SHP77 treated with DMSO at 0.1 percent for 48 hours (cell line): ENCODE data around the gene CARS2.
A peak's percentile ranks its signal among the peaks of the same experiment; 100 is the strongest.
"Not testable (repeated sequence)": the region's sequence is repeated elsewhere in the genome, so short reads cannot be mapped to it uniquely, and the experiment has no call there.

ENCODE experiments used
- DNase-seq: peaks from one replicate; lab custom pipeline; 2025; lab: John Stamatoyannopoulos, UW

Gene CARS2

DNA sequence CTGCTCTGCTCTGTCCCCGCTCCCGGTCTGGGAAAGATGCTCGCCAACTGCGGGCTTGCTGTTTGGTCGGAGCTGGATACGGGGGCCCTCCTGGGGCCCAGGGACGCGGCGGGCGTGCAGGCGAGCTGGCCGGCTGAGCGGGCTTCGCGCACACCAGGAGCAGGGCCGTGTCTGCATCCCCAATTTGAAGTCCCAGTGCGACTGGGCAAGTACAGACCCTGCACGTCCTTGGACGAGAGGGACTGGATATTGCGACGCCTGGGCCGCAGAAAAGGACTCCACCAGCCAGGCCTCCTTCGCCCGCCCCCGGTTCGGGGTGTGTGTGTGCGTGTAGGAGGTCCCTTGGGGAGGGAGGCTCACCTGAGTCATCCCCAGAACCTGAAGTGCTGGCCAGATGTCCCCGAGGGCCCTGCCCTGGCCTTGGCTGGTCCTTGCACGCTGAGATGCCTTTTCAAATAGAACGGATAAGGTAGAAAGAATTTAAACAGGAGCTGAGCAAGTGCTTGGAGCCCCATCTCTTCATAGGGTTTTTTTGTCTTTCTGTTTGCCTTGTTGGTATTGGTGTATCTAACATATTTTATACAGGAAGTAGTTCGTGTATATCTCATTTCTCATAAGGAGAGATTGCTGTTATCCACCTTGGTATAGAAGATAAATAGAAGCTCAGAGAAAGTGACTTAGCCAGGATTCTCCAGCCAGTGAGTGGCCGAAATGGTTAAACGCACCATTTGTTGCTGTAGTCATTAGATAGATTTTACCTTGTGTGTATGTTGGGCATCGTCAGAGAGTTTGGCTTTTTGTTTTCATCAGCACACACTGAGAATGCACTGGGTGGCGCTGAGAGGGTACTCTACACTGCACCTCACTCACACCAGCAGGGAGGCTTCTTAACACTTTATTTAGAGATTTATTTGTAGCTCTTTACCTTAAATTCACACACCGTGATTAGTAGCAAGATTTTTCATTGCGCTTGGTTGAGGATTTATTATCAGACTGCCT, 89.5 kb downstream of the CARS2 start:
- no peak for DNase-seq

DNA sequence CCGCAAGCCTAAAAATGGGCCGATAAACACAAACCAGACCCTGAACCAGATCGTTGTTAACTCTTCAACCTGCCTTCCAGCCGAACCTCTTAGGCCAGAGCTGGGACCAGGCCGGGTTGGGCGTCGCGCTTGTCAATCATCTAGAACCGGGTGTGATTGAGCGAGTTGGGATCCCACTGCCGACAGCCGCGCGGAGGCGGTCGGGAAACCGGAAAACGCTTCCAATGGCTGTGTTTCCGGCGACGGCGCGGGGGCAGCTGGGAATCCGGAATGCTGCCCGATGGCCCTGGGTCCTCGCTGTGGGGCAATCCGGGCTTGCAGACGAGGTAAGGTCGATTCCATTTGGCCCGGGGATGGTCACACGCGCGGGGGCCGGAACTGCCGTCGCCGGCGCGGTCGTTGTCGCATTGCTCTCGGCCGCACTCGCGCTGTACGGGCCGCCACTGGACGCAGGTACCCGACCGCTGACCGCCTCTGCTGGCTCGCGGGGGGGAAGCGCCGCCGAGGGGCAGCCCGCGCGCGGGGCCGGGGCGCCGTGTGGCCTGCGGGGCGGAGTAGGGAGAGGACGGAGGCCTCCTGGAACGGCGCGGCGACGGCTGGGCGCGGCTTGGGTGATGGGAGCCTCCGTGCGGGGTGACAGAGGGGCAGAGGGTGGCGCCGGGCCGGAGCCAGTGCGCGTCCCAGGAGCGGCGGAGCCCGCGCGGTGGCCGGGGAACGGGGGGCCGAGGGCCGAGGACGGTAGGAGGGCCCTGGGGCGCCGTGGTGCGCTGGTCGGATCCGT, 90.4 kb downstream of the CARS2 start, which contains the start of gene NAXD:
Gene NAXD, plus strand, starts transcription at position 224 of the 781 bp plus-strand sequence. Its CDS starts 57 bp downstream, at position 281.
- DNase-seq, result peak; percentile 96

DNA sequence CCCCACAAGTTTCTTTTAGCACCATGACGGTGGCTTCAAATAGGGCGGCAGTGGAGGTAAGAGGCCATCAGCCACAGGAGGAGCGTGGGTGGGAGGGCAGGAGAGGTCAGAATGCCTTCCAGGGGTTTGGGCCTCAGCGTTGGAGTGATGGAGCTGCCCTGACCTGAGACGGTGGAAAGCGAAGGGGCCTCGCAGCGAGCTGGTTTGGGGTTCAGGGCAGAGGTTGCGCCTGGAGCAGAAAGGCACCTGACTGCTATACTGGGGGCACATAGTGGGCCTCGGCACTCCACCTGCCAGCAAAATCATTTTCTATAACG, 91.0 kb downstream of the CARS2 start:
- DNase-seq, result no peak

DNA sequence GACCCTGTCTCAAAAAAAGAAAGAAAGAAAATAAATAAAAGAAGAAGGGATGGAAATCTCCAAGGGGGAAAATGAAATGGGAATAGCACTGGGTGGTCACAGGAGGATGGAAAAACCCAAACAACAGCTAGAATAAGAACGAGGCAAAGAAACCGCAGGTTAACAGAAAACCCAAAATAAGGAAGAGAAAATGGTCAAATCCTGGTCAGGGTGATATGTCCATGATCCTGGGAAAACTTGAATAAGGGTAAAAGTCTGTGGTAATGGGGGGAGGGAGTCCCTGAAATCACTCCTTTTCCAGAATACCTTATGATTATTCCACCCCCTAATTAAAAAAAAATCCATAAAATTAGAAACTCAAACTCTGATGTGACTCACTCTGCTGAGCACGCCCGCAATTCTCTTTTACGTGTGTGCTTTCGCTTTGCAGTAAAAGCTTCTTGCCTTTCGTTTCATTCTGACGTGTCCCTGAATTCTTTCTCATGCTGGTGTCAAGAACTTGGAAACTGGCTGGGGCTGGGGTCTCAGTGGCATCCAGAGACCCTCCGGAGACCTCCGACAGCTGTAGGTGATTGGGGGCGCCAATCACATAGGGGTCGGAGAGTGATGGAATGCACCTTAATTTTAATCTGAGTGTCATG, 94.8 kb downstream of the CARS2 start:
- DNase-seq, result no peak

DNA sequence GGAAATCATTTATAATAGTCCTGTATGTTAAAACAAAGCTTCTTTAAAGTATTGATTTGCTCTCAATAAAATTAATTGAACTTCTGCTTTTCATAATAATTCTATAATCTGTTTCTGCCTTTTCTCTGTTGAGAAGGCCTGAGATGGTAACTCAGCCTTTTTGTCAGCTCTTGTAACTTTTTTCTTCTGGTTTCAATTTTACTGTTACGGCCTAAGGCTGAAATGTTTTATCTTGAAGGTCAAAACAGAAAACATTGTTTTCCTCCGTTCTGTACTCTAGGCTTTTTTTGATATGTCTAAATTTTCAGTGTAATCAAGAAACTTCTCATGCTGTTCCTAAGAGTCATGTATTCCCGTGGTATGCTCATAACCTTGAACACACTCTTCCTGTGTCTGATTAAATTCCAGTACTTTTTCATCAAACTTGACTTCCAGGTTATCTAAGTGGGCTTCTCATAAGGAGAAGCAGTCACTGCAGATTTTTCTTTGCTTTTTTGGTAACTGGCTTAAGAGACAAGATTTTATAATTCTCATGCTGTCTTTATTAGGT, 98.2 kb downstream of the CARS2 start:
- no peak for DNase-seq

DNA sequence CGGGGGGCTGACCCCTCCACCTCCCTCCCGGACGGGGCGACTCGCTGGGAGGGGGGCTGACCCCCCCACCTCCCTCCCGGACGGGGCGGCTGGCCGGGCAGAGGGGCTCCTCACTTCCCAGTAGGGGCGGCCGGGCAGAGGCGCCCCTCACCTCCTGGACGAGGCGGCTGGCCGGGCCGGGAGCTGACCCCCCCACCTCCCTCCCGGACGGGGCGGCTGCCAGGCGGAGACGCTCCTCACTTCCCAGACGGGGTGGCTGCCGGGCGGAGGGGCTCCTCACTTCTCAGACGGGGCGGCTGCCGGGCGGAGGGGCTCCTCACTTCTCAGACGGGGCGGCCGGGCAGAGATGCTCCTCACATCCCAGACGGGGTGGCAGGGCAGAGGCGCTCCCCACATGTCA, 99.6 kb downstream of the CARS2 start:
- not testable (repeated sequence) for DNase-seq

DNA sequence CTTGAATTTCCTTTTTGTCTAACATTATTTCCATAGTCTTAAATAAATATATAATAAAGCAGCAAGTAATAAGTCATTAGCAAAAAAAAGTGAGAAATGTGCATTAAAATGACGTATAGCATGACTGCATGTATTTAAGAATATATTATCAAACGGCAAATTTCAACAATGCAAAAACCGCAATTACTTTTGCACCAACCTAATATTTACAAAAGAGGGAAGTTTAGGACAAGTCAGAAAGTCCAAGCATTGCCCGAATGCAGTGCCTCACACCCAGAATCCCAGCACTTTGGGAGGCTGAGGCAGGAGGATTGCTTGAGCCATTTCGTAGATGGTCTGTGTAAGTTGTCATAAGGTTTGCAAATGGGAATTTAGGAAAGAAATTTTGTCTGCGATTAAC, 100.8 kb downstream of the CARS2 start:
- no peak for DNase-seq

DNA sequence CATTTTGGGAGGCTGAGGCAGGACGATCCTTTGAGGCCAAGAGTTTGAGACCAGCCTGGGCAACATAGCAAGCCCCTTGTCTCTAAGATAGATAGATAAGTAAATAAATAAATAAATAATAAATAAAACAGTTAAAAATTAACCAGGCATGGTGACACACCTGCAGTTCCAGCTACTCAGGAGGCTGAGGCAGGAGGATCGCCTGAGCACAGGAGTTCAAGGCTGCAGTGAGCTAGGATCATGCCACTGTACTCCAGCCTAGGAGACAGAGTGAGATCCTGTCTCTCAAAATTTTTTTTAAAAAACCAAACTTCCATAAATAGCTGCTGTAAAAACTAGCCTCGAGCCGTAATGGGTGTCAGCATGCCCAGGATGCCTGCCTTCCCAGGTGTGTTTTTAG, 104.9 kb downstream of the CARS2 start:
- no peak for DNase-seq

DNA sequence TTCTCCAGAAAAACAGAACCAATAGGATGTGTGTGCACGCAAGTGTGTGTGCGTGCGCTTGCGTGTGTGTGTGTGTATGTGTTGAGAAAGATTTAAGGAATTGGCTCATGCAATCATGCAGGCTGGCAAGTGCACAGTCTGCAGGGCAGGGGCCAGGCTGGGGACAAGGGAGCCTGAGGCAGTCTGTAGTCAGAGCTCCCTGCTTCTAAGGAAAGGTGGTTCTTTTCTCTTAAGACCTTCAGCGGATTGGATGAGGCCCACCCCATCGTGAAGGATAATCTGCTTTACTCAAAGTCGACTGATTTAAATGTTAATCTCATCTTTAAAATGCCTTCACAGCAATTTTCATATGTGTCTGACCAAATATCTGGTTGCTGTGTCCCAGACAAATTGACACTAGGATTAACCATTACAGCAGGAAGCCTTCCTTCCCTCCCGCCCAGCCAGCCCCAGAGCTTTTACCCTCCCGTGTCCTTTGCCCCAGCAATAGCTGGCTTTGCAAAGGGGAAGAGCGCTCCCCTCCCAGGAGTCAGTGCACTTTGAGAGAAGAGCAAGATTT, 105.6 kb downstream of the CARS2 start:
- no peak for DNase-seq

DNA sequence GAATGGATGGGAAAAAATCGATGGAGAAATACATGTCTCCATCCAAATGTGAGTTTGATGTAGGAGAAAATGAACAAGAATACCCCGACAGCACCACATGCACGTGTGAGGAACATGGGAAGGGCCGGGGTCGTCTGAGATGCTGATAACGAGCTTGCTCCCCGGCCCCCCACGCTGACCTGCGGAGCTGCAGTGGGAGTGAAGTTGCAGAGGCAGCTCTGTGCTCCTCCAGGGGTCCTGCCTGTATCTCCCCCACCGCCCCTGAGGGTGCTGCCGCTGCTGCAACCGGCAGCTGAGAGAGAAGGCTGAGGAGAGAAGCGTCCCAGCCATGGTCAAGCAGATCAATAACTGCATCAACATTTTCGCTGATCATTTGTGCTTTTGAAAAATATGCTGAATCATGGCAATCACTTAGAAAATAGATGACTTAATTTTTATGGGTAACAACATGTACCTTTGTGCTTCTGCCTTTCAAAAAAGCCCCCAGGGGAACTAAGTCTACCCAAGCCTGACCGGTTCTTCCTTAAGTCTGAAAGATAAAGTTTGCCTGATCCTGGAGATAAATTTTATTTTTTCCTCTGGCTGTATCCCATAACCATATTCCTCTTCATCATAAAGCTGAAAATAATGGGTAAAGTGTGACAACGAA, 108.8 kb downstream of the CARS2 start:
- no peak for DNase-seq

DNA sequence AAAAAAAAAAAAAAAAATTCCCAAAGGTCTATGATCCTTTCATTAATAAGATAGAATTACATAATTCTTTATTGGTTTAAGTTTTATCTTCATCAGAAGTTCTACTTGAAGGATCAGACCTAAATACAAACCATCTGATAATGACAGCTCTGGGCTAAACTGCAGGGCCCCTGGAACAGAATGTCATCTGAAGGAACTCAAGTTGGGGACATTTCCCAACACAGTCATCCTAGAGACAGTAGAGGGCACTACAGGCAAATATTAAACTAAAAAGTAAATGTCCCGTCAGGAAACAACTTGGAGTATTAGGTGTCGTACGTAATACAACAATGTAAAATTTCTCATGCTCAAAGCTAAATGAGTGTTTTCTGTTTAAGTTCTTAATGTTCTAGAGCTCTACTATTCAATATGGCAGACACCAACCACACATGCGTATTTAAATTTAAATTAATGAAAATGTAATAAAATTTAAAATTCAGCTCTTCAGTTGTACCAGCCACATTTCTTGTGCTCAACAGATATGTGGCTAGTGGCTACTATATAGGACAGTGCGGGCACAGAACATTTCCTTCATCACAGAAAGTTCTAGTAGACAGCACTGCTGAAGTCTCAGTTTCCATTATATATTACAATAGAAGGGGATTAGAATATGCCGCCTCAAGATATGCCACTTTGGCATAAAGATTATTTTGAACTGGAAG, 112.3 kb downstream of the CARS2 start:
- DNase-seq, result peak; percentile 43

DNA sequence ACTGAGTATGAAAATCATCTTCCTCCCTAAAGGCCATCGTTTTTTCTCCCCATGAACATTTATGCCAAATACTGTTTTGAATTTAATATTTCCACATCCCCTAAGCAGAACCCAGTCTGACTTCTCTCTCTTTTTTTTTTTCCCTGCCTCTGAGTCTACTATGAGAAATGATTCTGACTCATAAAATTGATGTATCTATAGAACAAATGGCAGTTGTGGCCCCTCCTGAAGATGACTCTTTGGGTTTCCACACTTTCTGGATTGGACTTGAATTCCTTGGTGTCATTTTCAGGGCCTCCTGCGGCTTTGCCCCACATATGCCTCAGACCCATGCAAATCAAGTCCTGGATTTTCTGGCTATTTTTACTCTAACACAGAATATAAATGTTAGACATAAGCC, 113.3 kb downstream of the CARS2 start:
- DNase-seq, result no peak
